GM10847 (cell line): ENCODE measurements around the gene PREX1.

Source experiments
- POLR2A ChIP-seq: IDR thresholded peaks from 2 replicates; pipeline ENCODE4 v1.6.1; 2011; ENCODE audit not compliant: insufficient read length; ENCODE audit errors: extremely low read depth

The PREX1 gene

DNA sequence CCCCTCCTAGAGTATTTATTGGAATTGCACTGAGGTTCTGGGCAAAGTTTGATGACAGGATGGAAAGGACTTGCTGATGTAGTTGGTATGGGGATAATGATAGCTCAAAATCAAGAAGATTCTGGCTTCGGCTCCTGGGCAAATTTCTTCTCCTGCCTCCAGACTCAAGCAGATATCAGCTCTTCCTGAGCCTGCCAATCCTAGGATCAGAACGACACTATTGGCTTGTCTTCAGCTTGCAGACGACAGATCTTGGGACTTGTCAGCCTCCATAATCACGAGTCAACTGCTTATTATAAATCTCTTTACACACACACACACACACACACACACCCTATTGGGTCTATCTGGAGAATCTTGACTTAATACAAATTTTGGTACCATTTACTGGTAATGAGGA, 131.1 kb downstream of the PREX1 start:
- TF ChIP-seq POLR2A, result no peak

DNA sequence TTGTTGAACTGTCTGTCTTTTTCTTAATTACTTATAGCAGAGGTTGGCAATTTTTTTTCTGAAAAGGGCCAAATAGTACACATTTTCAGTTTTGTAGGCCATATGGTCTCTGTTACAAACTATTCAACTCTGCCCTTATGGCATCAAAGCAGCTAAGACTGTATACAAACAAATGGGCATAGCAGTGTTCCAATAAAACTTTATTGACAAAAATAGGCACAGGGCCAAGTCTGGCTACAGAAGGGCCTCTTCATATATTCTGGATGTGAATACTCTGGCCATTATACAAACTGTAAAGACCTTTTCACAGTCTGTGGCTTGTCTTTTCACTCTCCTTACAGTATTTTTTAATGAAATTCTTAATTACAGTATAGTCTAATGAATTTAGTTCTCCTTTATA, 132.1 kb downstream of the PREX1 start:
- no peak for TF ChIP-seq POLR2A

DNA sequence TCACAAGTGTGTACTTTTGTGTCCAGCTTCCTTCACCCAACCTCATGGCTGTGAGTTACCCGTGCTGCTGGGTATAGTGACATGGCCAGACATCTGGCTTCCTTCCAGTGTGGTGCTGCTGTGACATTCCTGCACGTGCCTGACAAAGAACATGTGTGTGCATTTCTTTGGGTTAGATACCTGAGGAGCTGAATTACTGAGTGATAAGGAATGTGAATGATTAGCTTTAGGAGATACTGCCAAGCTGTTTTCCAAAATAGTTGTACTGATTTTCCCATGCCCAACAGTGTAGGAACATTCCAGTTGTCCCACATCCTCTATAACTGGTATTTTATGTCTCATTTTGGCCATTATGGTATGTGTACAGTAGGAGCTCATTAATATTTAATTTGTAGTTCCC, 132.5 kb downstream of the PREX1 start:
- TF ChIP-seq POLR2A, result no peak

DNA sequence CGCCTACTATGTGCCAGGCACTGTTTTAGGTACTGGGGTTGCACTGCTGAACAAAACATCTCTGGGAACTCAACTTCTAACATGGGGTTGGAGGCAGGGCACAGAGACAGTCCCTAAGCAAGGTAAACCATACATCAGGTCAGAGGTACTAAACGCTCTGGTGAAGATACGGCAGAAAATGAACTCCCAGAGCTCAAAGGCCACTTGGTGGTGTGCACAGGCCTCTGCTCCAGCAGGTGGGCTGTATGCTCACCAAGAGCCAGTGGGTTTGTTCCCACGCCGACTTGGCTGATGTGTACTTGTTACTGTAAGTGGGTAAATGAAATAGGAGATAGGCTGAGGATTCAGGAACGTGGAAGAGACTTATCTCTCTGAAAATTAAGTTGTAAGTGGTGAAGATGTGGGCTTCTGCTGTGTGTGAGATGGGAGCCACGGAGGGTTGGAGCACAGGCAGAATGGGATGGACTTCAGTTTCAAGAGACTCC, 133.4 kb downstream of the PREX1 start:
- no peak for TF ChIP-seq POLR2A

DNA sequence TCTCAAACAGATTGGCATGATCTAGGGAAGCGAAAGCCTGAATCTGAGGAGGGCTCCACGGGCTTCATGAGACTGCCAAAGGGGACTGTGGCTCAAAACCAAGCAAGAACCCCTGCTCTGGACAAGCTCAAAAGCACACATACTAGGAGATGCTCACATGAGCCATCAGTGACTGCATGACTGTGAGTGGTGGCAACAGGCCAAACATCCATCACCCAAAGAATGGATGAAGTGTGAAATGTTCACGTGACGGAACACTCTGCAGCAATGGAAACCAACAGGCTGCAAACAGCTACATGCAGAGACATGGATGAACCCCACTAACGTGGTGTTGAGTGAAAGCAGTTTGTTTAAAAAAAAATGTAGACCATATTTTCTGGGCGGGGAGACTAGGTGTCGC, 136.3 kb downstream of the PREX1 start:
- no peak for TF ChIP-seq POLR2A

GRCh38 chr20:48690888-48691287, 136.9 kb downstream of the PREX1 start:
- TF ChIP-seq POLR2A, result no peak

DNA sequence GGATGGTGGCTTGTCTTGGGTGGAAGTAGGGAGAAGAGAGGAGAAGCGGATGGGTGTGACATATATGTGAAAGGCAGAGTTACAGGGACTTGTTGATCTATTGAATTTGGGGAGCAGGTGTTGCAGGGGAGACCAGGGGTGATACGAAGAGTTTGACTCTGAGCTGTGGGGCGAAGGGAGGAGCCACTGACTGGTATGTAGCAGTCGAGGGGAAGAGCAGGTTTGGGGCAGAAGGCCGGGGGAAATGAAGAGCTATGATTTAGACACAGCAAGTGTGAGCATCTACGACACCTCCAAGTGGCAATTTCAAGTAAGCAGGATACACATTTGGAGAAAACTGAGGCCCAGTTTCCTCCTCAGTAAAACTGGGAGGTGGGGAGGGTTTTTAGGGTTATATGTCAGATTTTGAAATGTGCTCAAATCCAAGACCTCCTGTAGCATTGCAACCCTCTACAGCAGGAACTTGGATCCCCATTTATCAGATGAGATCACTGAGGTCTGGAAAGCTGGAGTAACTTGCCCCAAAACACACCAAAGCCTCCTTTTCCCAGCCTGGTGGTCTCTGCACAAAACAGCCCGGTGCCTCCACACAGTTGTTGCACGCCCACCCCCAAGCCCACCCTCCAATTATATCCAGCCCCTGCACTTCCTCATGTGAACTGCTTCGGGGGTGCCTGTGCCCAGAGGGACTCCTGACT, 137.8 kb downstream of the PREX1 start:
- TF ChIP-seq POLR2A, result no peak

DNA sequence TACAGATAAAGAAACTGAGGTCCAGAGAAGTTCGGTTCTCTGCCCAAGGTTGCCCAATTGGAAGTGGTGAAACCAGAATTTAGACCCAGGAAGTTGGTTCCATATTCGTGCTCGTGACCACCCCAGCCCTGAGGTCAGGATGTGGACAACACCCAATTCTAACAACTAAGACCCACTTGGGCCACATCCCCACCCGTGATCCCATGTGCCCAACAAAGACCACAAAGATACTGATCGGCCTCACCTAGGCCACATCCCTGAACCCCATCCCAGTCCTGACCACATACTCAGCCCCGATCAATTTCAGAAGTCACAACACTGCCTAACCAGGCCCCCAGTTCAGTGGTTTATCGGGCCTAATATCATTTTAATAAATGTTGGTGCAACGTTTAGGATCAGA, 138.4 kb downstream of the PREX1 start:
- no peak for TF ChIP-seq POLR2A

GRCh38 chr20:48688579-48688978, 139.2 kb downstream of the PREX1 start:
- no peak for TF ChIP-seq POLR2A

DNA sequence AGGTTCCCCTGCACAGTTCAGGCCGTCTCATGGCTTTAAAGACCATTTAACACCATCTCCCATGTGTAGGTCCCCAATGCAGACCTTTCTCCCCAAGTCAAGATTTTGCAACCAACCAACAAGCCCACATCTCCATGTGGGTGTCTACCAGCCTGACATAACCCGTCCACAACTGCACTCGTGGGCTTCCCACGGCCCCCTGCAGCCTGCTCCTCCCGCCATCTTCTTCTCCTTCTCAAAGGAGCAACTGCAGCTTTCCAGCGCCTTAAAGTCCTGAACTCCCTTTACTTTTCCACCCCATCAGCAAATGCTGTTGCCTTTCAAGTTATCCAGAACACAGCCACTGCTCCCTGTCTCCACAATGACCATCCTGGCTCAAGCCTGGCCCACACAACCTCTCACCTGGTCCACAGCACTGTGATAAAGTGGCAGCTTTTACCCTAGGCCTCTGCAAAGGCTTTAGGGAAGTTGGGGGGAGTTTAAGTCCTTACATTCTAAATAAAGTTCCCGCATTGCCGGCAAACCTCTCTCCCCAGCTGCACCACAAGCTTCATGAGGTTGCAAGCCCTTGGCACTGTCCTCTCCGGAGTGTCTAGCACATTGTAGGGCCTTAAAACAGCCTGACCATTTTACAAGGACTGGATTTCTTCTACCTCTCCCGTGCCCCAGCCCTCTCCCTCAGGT, 140.5 kb downstream of the PREX1 start:
- TF ChIP-seq POLR2A, result no peak

GRCh38 chr20:48686238-48687116, 141.3 kb downstream of the PREX1 start:
- no peak for TF ChIP-seq POLR2A

DNA sequence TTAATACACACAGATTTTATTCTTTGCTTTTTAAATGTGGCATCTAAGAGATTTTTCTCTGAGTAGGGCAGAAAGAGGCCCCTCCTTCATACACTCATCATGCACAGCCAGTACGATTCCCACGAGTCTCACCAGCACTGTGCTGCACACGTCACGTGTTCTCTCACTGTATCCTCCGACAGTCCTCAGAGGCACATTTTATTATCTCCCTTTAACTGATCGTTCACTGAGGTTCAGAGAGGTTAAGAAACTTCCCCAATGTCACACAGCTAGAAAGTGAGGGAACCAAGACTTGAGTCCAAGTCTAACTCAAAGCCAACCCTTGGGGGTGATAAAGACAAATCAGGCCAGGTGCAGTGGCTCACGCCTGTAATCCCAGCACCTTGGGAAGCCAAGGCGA, 142.5 kb downstream of the PREX1 start:
- TF ChIP-seq POLR2A, result no peak

DNA sequence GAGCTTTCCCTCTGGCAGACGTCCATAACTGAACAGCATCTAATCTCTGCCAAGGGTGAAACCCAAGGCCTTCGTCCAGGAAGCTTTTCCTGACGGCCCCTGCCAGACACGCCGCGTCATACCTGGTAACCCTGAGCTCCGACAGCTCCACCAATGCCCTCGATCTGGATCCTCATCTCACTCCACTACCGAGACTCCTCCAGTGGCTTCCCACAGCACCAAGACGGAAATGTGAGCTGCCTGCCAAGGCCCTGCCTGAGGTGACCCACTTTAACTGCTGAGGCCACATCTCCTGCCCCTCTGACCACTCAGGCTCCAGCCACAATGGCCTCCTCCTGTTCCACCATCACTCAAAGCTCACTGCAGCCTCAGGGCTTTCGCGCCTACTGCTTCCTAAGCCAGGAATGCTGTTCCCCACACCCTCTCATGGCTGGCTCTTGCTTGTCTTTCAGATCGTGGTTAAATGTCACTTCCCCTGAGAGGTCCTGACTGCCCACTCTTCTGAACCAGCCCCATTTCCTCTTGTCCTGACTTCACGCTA, 143.2 kb downstream of the PREX1 start:
- TF ChIP-seq POLR2A, result no peak

DNA sequence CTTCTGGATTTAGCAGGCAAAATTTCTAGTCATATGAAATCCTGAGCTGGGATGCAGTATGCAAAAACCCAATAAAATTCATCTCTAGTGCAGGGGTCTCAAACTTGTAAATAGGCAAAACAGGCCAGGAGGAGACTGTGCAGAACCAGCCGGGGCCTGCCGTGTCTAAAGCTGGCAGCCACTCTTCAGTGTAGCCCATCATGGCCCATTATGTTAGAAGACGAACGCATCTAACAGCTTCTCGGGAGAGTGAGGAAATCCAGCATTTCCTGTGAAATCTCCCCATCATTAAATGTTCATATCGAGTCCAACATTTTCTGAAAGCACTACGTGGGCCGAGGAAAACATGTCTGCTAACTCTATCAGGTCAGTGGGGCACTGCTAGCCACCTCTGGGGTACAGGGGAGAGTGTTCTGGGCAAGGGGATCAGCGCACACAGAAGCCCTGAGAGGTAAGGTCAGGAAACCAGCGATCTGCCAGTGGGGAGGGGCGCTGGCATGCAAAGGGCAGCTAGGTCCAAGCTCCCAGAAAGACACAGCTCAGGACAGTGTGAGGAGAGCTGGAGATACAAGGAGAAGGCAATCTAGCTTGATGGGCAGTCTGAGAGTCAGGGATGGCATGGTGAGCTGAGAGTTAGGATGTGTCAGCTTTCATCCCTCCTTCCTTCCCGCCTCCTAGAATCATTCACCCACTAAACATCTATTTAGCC, 144.2 kb downstream of the PREX1 start:
- TF ChIP-seq POLR2A, result no peak
